ENCODE data around the gene CCIN.

Gene CCIN

GRCh38 chr9:36145970-36146369 lies 23.2 kb upstream of the CCIN start:
- TF ChIP-seq CTCF (IDR thresholded peaks at IDR 0.05; ENCODE audit: insufficient read depth, low read length) (no peak), SPI1 (IDR thresholded peaks at IDR 0.05; ENCODE audit: borderline replicate concordance, low read depth) (no peak), REST (IDR thresholded peaks at IDR 0.05; ENCODE audit: insufficient replicate concordance, low read depth) (no peak), POLR2AphosphoS5 (IDR thresholded peaks at IDR 0.05; ENCODE audit: low read depth) (no peak), GABPA (IDR thresholded peaks at IDR 0.05; ENCODE audit: low read depth) (no peak)
- H3K27me3 ChIP-seq (ENCODE audit: insufficient read depth, poor library complexity, severe bottlenecking) = no peaks in the 10 kb centered on the region
- H3K4me3 ChIP-seq (replicated peaks; ENCODE audit: insufficient read depth, low read length) = no peak overlapping the region

GRCh38 chr9:36146651-36147050 lies 22.5 kb upstream of the CCIN start:
- no peaks in the 10 kb centered on the region for H3K27me3 ChIP-seq (ENCODE audit: insufficient read depth, poor library complexity, severe bottlenecking)
- no peak for DNase-seq (ENCODE audit: low read depth in 1 of 2, low spot score in 1 of 2)
- no peak overlapping the region for H3K4me3 ChIP-seq (replicated peaks; ENCODE audit: insufficient read depth, low read length)
- TF ChIP-seq SPI1 (IDR thresholded peaks at IDR 0.05; ENCODE audit: borderline replicate concordance, low read depth) (no peak), GABPA (IDR thresholded peaks at IDR 0.05; ENCODE audit: low read depth) (no peak), REST (IDR thresholded peaks at IDR 0.05; ENCODE audit: insufficient replicate concordance, low read depth) (no peak), POLR2AphosphoS5 (IDR thresholded peaks at IDR 0.05; ENCODE audit: low read depth) (no peak), CTCF (IDR thresholded peaks at IDR 0.05; ENCODE audit: insufficient read depth, low read length) (no peak)
- no peak overlapping the region for H3K27ac ChIP-seq (replicated peaks)

More at GRCh38 chr9:36145970-36146369, 23.2 kb upstream of the CCIN start:
- no peak overlapping the region for H3K27ac ChIP-seq (replicated peaks)
- DNase-seq (ENCODE audit: low read depth in 1 of 2, low spot score in 1 of 2) = no peak

- Histone ChIP-seq H3K4me3 (replicated peaks; ENCODE audit: insufficient read depth, low read length) (no peak overlapping the region), H3K27me3 (ENCODE audit: insufficient read depth, poor library complexity, severe bottlenecking) (no peaks in the 10 kb centered on the region), H3K27ac (replicated peaks) (no peak overlapping the region)
- TF ChIP-seq POLR2AphosphoS5 (IDR thresholded peaks at IDR 0.05; ENCODE audit: low read depth) = no peak
- TF ChIP-seq REST (IDR thresholded peaks at IDR 0.05; ENCODE audit: insufficient replicate concordance, low read depth) = no peak
- no peak for TF ChIP-seq GABPA (IDR thresholded peaks at IDR 0.05; ENCODE audit: low read depth)
- TF ChIP-seq CTCF (IDR thresholded peaks at IDR 0.05; ENCODE audit: insufficient read depth, low read length) = no peak
- no peak for TF ChIP-seq SPI1 (IDR thresholded peaks at IDR 0.05; ENCODE audit: borderline replicate concordance, low read depth)
- DNase-seq (ENCODE audit: low read depth in 1 of 2, low spot score in 1 of 2) = no peak
These were observed 21.6 kb upstream of the CCIN start for GRCh38 chr9:36147441-36148175.

Data from HL-60 (cell line).